ENCODE data around the gene DNMT3L. TPM values are rescaled to one million over a fixed set of nuclear protein-coding genes. Genes with fewer than 3 reads are reported as not detected.

The DNMT3L gene
- total RNA-seq, 1 donor from 2014 or later: not detected

DNA sequence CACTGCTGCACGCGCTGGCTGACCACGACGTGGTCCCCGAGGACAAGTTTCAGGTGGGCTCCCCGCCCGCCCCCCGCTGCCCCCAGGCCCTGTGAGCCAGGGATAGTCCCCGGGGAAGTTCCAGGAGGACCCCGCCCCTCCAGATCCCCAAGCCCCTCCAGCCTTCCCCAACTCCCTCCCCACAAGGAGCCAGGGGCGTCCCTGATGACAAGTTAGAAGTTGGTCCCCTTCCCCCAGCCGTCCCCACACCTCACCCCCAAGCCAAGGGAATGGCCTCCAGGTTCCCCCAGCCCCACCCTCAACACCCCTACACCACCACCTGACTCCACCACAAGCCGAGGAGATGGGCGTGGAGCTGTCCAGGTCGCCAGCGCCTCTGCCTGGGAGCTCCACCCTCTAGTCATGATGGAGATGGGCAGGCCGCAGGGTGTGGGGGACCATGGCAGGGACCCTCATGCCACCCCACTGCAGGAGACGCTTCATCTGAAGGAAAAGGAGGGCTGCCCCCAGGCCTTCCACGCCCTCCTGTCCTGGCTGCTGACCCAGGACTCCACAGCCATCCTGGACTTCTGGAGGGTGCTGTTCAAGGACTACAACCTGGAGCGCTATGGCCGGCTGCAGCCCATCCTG is 24.5 kb upstream of the DNMT3L start:
- Histone ChIP-seq H2AFZ (ENCODE audit: low read depth, low read length) (no peak overlapping the region), H3K27me3 (ENCODE audit: insufficient read depth, low read length) (peaks cover 2% of the 10 kb centered on the region), H3K27ac (ENCODE audit: low read depth, low read length) (no peak overlapping the region), H3K9ac (ENCODE audit: low read length) (no peak overlapping the region), H3K9me3 (ENCODE audit: insufficient read depth, low read depth, low read length) (no peaks in the 10 kb centered on the region), H3K79me2 (ENCODE audit: insufficient read depth, low read length) (no peaks in the 10 kb centered on the region), H3K4me1 (ENCODE audit: insufficient read depth, low read length) (no peaks in the 10 kb centered on the region), H3K4me2 (ENCODE audit: low read length) (no peak overlapping the region), H4K20me1 (ENCODE audit: insufficient read depth, low read length) (no peaks in the 10 kb centered on the region), H3K36me3 (ENCODE audit: insufficient read depth, low read length) (no peaks in the 10 kb centered on the region), H3K4me3 (ENCODE audit: insufficient read depth, low read depth, low read length) (no peak overlapping the region)
- TF ChIP-seq, protein P1, sequence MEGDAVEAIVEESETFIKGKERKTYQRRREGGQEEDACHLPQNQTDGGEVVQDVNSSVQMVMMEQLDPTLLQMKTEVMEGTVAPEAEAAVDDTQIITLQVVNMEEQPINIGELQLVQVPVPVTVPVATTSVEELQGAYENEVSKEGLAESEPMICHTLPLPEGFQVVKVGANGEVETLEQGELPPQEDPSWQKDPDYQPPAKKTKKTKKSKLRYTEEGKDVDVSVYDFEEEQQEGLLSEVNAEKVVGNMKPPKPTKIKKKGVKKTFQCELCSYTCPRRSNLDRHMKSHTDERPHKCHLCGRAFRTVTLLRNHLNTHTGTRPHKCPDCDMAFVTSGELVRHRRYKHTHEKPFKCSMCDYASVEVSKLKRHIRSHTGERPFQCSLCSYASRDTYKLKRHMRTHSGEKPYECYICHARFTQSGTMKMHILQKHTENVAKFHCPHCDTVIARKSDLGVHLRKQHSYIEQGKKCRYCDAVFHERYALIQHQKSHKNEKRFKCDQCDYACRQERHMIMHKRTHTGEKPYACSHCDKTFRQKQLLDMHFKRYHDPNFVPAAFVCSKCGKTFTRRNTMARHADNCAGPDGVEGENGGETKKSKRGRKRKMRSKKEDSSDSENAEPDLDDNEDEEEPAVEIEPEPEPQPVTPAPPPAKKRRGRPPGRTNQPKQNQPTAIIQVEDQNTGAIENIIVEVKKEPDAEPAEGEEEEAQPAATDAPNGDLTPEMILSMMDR (IDR thresholded peaks at IDR 0.05; ENCODE audit: insufficient read depth, low read depth, low read length): no peak
- TF ChIP-seq EZH2 (IDR thresholded peaks at IDR 0.05; ENCODE audit: insufficient read depth, low read length): no peak
- FAIRE-seq (no peak), DNase-seq (ENCODE audit: low read depth) (no peak)
- peaks cover 32% of the 10 kb centered on the region for H3K27me3 Mint-ChIP-seq (ENCODE audit: low read depth, unreplicated experiment)
- no peaks in the 10 kb centered on the region for H3K4me1 Mint-ChIP-seq (ENCODE audit: low read depth, unreplicated experiment)
- no peaks in the 10 kb centered on the region for H3K9me3 Mint-ChIP-seq (ENCODE audit: unreplicated experiment)
- H3K4me3 Mint-ChIP-seq (ENCODE audit: unreplicated experiment): no peak overlapping the region
- H3K27ac Mint-ChIP-seq (ENCODE audit: unreplicated experiment): no peak overlapping the region
- H3K36me3 Mint-ChIP-seq (ENCODE audit: low read depth, unreplicated experiment): no peaks in the 10 kb centered on the region

DNA sequence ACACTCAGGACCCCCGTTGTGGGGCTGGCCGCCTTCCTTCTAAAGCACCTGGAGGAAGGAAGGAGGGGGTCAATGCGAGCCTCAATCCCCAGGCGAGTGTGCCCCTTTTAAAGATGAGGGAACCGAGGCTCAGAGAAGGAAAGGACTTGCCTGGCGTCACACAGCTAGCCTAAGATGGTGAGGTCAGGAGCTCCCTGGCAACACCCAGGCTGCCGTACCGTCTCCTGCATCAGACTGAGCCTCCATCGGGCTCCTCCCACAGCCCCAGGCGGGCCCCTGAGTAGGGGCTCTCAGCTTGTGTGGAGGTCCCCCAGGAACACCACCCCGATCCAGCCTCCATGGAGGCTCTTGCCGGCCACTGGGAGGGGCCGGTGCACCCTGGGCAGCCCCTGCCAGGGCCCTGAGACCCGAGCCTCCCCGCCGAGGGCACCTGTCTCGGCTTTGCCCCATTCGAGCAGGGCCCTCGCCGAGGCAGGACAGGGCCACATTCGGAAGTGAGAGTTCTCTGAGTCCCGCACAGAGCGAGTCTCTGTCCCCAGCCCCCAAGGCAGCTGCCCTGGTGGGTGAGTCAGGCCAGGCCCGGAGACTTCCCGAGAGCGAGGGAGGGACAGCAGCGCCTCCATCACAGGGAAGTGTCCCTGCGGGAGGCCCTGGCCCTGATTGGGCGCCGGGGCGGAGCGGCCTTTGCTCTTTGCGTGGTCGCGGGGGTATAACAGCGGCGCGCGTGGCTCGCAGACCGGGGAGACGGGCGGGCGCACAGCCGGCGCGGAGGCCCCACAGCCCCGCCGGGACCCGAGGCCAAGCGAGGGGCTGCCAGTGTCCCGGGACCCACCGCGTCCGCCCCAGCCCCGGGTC is 23.7 kb upstream of the DNMT3L start, which contains the start of gene AIRE:
AIRE (plus strand) TSS at position 739 of the 855 bp plus-strand sequence. CDS start 131 bp downstream, outside the sequence.
- no peak within 1 kb of the TSS for H3K4me3 Mint-ChIP-seq (ENCODE audit: unreplicated experiment)
- H3K9me3 ChIP-seq (ENCODE audit: insufficient read depth, low read depth, low read length): no peaks in the 10 kb centered on the region
- H3K9ac ChIP-seq (ENCODE audit: low read length): no peak within 1 kb of the TSS
- no peaks in the 10 kb centered on the region for H3K79me2 ChIP-seq (ENCODE audit: insufficient read depth, low read length)
- H3K36me3 ChIP-seq (ENCODE audit: insufficient read depth, low read length): no peaks in the 10 kb centered on the region
- H2AFZ ChIP-seq (ENCODE audit: low read depth, low read length): no peak within 1 kb of the TSS
- DNase-seq (ENCODE audit: low read depth) (no peak), FAIRE-seq (no peak)
- H3K4me1 Mint-ChIP-seq (ENCODE audit: low read depth, unreplicated experiment): no peaks in the 10 kb centered on the region
- H3K27ac ChIP-seq (ENCODE audit: low read depth, low read length): no peak within 1 kb of the TSS
- H3K4me1 ChIP-seq (ENCODE audit: insufficient read depth, low read length): no peaks in the 10 kb centered on the region
- H3K27ac Mint-ChIP-seq (ENCODE audit: unreplicated experiment): no peak within 1 kb of the TSS
- peak; percentile 35 for TF ChIP-seq EZH2 (IDR thresholded peaks at IDR 0.05; ENCODE audit: insufficient read depth, low read length)
- TF ChIP-seq, protein P1 (IDR thresholded peaks at IDR 0.05; ENCODE audit: insufficient read depth, low read depth, low read length): no peak
- no peaks in the 10 kb centered on the region for H3K9me3 Mint-ChIP-seq (ENCODE audit: unreplicated experiment)
- H3K27me3 ChIP-seq (ENCODE audit: insufficient read depth, low read length): peaks cover 2% of the 10 kb centered on the region
- H3K36me3 Mint-ChIP-seq (ENCODE audit: low read depth, unreplicated experiment): no peaks in the 10 kb centered on the region
- H3K27me3 Mint-ChIP-seq (ENCODE audit: low read depth, unreplicated experiment): peaks cover 27% of the 10 kb centered on the region
- H4K20me1 ChIP-seq (ENCODE audit: insufficient read depth, low read length): no peaks in the 10 kb centered on the region
- H3K4me2 ChIP-seq (ENCODE audit: low read length): peak within 1 kb of the TSS; percentile 60
- H3K4me3 ChIP-seq (ENCODE audit: insufficient read depth, low read depth, low read length): no peak within 1 kb of the TSS

All from astrocyte (in vitro differentiated cells and primary cell).